Measurements from ENCODE around the gene ITCH. TPM values are rescaled to one million over a fixed set of nuclear protein-coding genes. Genes with fewer than 3 reads are reported as not detected.

Gene ITCH
- total and polyA plus RNA-seq, 2 of the 8 experiments (the other 6 are each of a cell fraction or from before 2014, with no cell fraction given), result 3.9 to 45.2 TPM

DNA sequence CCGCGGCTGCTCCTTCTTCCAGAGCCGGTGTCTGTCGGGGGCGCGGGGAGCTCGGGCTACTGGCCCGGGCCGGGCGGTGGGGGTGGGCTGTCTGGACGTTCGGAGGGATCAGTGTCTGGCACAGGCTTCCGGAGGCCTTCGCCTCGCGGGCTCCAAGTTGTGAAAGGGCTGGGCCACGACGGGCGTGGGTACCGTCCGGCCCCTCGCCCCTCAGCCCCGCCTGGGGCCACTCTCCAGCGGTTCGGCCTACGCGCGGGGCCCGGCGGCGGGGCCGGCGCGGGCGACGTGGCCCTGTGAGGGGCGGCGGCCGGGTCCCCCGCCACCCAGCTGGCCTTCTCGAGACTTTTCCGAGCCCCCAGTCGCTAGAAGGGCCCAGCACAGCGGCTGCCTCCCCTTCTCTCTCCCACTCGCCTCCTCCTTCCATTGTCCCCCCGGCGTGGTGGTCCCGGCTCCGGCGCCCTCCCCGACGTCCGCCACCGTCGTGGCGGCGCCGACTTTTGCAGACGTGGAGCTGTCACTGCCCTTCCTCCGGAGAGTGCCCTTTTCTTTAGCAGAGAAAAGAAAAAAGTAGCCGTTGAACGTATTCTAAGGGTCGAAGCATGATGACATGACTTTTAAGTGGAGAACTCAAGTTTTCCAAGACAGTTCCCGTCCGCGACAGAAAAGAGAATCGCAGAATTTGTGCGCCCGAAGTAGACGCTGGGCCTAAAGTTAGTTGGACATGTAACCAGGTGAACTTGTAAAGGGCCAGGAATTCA lies 571 bp downstream of the ITCH start (continued):
- TF ChIP-seq, protein P1, sequence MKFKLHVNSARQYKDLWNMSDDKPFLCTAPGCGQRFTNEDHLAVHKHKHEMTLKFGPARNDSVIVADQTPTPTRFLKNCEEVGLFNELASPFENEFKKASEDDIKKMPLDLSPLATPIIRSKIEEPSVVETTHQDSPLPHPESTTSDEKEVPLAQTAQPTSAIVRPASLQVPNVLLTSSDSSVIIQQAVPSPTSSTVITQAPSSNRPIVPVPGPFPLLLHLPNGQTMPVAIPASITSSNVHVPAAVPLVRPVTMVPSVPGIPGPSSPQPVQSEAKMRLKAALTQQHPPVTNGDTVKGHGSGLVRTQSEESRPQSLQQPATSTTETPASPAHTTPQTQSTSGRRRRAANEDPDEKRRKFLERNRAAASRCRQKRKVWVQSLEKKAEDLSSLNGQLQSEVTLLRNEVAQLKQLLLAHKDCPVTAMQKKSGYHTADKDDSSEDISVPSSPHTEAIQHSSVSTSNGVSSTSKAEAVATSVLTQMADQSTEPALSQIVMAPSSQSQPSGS (IDR thresholded peaks at IDR 0.05; ENCODE audit: low read length), result no peak
- TF ChIP-seq PHF8 (conservative IDR thresholded peaks at IDR 0.05; ENCODE audit: low read depth, low read length) (no peak), TEAD4 (IDR thresholded peaks at IDR 0.05; ENCODE audit: low read depth, low read length) (no peak), POLR2AphosphoS5 (IDR thresholded peaks at IDR 0.05; ENCODE audit: low read depth, low read length) (no peak; the same call in 1 of the 2 replicates), ASH2L (IDR thresholded peaks at IDR 0.05; ENCODE audit: low read length) (peak; percentile 67), POU5F1 (IDR thresholded peaks at IDR 0.05; ENCODE audit: low read depth, low read length) (no peak)
